OCI-LY7 (cell line): ENCODE measurements around the gene UMAD1. TPM values are rescaled to one million over a fixed set of nuclear protein-coding genes. Genes with fewer than 3 reads are reported as not detected.

Source experiments
- BruUV-seq: library from RNA; stranded (reverse); fragments of 400-500 nt; replicated peaks from 2 replicates; lab custom pipeline; 2021; lab: Mats Ljungman, UMichigan
- CTCF ChIA-PET: fragments of 300-600 bp; sonication (Branson Sonifier 250); formaldehyde crosslinking; loops from one replicate; lab custom pipeline; 2022; ENCODE audit warnings: antibody characterized with exemption; ENCODE audit not compliant: unreplicated experiment; lab: Charles Lee
- POLR2A ChIA-PET: fragments of 300-600 bp; sonication (Branson Sonifier 250); formaldehyde crosslinking; loops from one replicate; lab custom pipeline; 2022; ENCODE audit warnings: antibody characterized with exemption; lab: Charles Lee
- DNase-seq: peaks from one replicate; pipeline ENCODE4 v3.0.0-alpha.2; 2015; ENCODE audit warnings: low spot score
- H2AFZ ChIP-seq: fragments of 200-600 bp; sonication (generic), shearing (Covaris generic); 2 replicates; pipeline ENCODE4 v1.6.1; 2014; ENCODE audit warnings: mild to moderate bottlenecking, antibody characterized with exemption, low read length, moderate library complexity
- H3K27ac ChIP-seq: fragments of 200-600 bp; sonication (generic); 2 replicates; pipeline ENCODE4 v1.5.1; 2014; ENCODE audit warnings: mixed run types, low read depth, mild to moderate bottlenecking, moderate library complexity, low read length, inconsistent platforms; ENCODE audit not compliant: poor library complexity, severe bottlenecking
- H3K36me3 ChIP-seq: fragments of 200-600 bp; sonication (generic); 2 replicates; pipeline ENCODE4 v1.6.1; 2014; ENCODE audit warnings: mild to moderate bottlenecking, antibody characterized with exemption, low read length, moderate library complexity, mixed read lengths; ENCODE audit not compliant: insufficient read depth
- H3K4me1 ChIP-seq: fragments of 200-600 bp; sonication (generic); 2 replicates; pipeline ENCODE4 v1.5.1; 2014; ENCODE audit warnings: mild to moderate bottlenecking, low read length; ENCODE audit not compliant: insufficient read depth, poor library complexity, severe bottlenecking
- H3K4me2 ChIP-seq: fragments of 200-600 bp; sonication (generic); 2 replicates; pipeline ENCODE4 v1.6.1; 2014; ENCODE audit warnings: mild to moderate bottlenecking, low read length
- H3K4me3 ChIP-seq: fragments of 200-600 bp; sonication (generic); 2 replicates; pipeline ENCODE4 v1.5.1; 2014; ENCODE audit warnings: mild to moderate bottlenecking, low read depth, low read length; ENCODE audit not compliant: poor library complexity, severe bottlenecking
- H3K79me2 ChIP-seq: fragments of 200-600 bp; sonication (generic); 2 replicates; pipeline ENCODE4 v1.6.1; 2016; ENCODE audit warnings: low read depth, mild to moderate bottlenecking, low read length, moderate library complexity, mixed read lengths; ENCODE audit not compliant: insufficient read depth
- H3K9me2 ChIP-seq: fragments of 200-600 bp; sonication (generic); 2 replicates; pipeline ENCODE4 v1.6.1; 2016; ENCODE audit warnings: mild to moderate bottlenecking, low read length, mixed read lengths; ENCODE audit not compliant: insufficient read depth
- H3K9me3 ChIP-seq: fragments of 200-600 bp; sonication (generic); 2 replicates; pipeline ENCODE4 v1.6.1; 2014; ENCODE audit warnings: mild to moderate bottlenecking, mixed run types, low read length, mixed read lengths
- H4K20me1 ChIP-seq: fragments of 200-600 bp; sonication (generic); 2 replicates; pipeline ENCODE4 v1.6.1; 2014; ENCODE audit warnings: mild to moderate bottlenecking, antibody characterized with exemption, low read length, moderate library complexity, mixed read lengths; ENCODE audit not compliant: insufficient read depth
- EZH2phosphoT487 ChIP-seq: fragments of 200-600 bp; sonication (generic); IDR thresholded peaks from 2 replicates; pipeline ENCODE4 v1.6.1; 2018; ENCODE audit warnings: low read depth, borderline replicate concordance, mild to moderate bottlenecking, mixed run types, antibody characterized with exemption, low read length, moderate library complexity, mixed read lengths
- intact Hi-C: fragments of 100-400 bp; cut with micrococcal nuclease; formaldehyde crosslinking; loops from one replicate; pipeline ENCODE4 v1.10.0; 2022; ENCODE audit not compliant: unreplicated experiment
- total RNA-seq, 2 experiments: library from RNA; depleted of rRNA in 1 of 2; stranded (reverse); fragments of >200 nt in 1 of 2; shearing (Covaris generic) in 1 of 2; gene quantifications; 2 replicates each; pipeline ENCODE4 v1.2.3, GENCODE V29; 2014 to 2022
- TF ChIP-seq, protein P1 (sequence below): fragments of 200-600 bp; sonication (generic); conservative IDR thresholded peaks from 2 replicates; pipeline ENCODE4 v1.5.1; 2014; ENCODE audit warnings: mild to moderate bottlenecking, antibody characterized with exemption, low read length, moderate library complexity, mixed read lengths

UMAD1 gene
- total RNA-seq, 2 experiments from 2014 or later = 8.7 to 15.2 TPM

DNA sequence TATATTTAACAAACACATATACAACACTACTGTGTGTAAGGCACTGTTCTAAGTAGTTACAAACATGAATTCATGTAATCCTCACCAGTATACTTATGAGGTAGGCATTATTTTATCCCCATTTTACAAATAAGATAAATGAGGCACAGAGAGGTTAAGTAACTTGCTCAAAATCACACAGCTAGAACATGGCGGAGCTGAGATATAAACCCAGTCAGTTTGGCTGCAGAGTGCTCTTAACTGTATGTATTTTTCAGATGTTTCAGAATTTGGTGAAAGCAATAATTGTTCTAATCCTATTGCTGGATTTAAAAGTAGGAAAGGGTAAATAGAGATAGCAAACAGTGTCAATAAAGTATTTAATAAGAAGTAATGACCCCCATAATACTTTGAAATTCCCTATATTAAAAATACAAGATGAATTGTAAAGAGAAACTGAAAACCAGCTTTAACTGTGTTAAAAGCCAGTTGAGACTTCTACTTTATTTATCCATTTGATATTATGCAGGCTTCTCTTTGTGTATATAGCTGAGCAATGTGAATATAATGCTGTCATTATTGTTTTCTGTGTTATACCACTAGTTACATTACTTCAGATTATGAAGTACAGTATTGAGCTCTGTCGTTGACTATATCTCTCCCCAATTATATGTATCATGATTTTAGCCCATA lies 110.2 kb downstream of the UMAD1 start:
- Histone ChIP-seq H3K79me2 (no peaks in the 10 kb centered on the region), H3K9me3 (no peaks in the 10 kb centered on the region), H2AFZ (no peak overlapping the region), H3K4me2 (no peak overlapping the region), H3K9me2 (no peaks in the 10 kb centered on the region), H3K36me3 (no peaks in the 10 kb centered on the region), H4K20me1 (no peaks in the 10 kb centered on the region), H3K4me3 (no peak overlapping the region), H3K27ac (no peak overlapping the region), H3K4me1 (no peaks in the 10 kb centered on the region)
- intact Hi-C loops = no loop called here
- POLR2A ChIA-PET = interaction anchor here (0.5 to 1.9 kb wide), 4 partner anchors 10 to 465 kb away, joined by 3 to 5 read pairs (median 3); no protein-coding TSS in a partner anchor
- CTCF ChIA-PET = no interaction called here
- TF ChIP-seq, protein P1, sequence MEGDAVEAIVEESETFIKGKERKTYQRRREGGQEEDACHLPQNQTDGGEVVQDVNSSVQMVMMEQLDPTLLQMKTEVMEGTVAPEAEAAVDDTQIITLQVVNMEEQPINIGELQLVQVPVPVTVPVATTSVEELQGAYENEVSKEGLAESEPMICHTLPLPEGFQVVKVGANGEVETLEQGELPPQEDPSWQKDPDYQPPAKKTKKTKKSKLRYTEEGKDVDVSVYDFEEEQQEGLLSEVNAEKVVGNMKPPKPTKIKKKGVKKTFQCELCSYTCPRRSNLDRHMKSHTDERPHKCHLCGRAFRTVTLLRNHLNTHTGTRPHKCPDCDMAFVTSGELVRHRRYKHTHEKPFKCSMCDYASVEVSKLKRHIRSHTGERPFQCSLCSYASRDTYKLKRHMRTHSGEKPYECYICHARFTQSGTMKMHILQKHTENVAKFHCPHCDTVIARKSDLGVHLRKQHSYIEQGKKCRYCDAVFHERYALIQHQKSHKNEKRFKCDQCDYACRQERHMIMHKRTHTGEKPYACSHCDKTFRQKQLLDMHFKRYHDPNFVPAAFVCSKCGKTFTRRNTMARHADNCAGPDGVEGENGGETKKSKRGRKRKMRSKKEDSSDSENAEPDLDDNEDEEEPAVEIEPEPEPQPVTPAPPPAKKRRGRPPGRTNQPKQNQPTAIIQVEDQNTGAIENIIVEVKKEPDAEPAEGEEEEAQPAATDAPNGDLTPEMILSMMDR = no peak
- no peak for TF ChIP-seq EZH2phosphoT487
- no TSS peak for BruUV-seq
- DNase-seq = no peak

- H3K4me2 ChIP-seq = no peak overlapping the region
Measured at GRCh38 chr7:7751243-7752092, 110.9 kb downstream of the UMAD1 start.

More at GRCh38 chr7:7751243-7752092, 110.9 kb downstream of the UMAD1 start:
- Histone ChIP-seq H3K4me1 (no peaks in the 10 kb centered on the region), H3K36me3 (no peaks in the 10 kb centered on the region), H3K27ac (no peak overlapping the region), H3K9me2 (no peaks in the 10 kb centered on the region), H3K79me2 (no peaks in the 10 kb centered on the region), H3K9me3 (no peaks in the 10 kb centered on the region), H3K4me3 (no peak overlapping the region), H2AFZ (no peak overlapping the region), H4K20me1 (no peaks in the 10 kb centered on the region)
- intact Hi-C loops = no loop called here
- CTCF ChIA-PET = no interaction called here
- no peak for TF ChIP-seq EZH2phosphoT487
- TF ChIP-seq, protein P1 = no peak
- BruUV-seq = no TSS peak
- DNase-seq = no peak
- POLR2A ChIA-PET = interaction anchor here (0.5 to 1.9 kb wide), 4 partner anchors 9 to 464 kb away, joined by 3 to 5 read pairs (median 3); no protein-coding TSS in a partner anchor
